VCaP (cell line): Measurements from ENCODE around the gene RAB6B.

Experiments used
- H3K27ac ChIP-seq: fragments of 450-650 bp; 2 replicates; pipeline ENCODE4 v1.5.1; 2017
- CTCF ChIP-seq: fragments of 450-650 bp; conservative IDR thresholded peaks from 2 replicates; pipeline ENCODE4 v1.5.1; 2017; ENCODE audit warnings: mild to moderate bottlenecking, moderate library complexity

Gene RAB6B

GRCh38 chr3:133775835-133776234 lies 119.8 kb downstream of the RAB6B start:
- TF ChIP-seq CTCF = no peak
- no peak overlapping the region for H3K27ac ChIP-seq

GRCh38 chr3:133775309-133775708 lies 120.4 kb downstream of the RAB6B start:
- no peak for TF ChIP-seq CTCF
- H3K27ac ChIP-seq = no peak overlapping the region
